K562 (cell line): ENCODE data around the gene ABCG1. TPM values are rescaled to one million over a fixed set of nuclear protein-coding genes. Genes with fewer than 3 reads are reported as not detected.

ENCODE experiments used
- ATAC-seq: fragments of 200-7000 bp; cut with Tn5 transposase; 3 replicates; pipeline ENCODE4 v1.9.1; 2020; ENCODE audit warnings: moderate library complexity
- BruUV-seq: library from RNA; stranded (reverse); fragments of 400-500 nt; replicated peaks from 2 replicates; lab custom pipeline; 2021; lab: Mats Ljungman, UMichigan
- CTCF ChIA-PET: fragments of 300-600 bp; formaldehyde crosslinking; extraction: SDS; loops from one replicate; lab custom pipeline; 2021; ENCODE audit warnings: low intra/inter-chr PET ratio; lab: Yijun Ruan, JAX
- POLR2A ChIA-PET: fragments of 300-600, 350-650 bp; sonication (Branson Sonifier 250); formaldehyde crosslinking; extraction: SDS; loops from one replicate; lab custom pipeline; 2021; ENCODE audit warnings: antibody characterized with exemption, inconsistent platforms; lab: Yijun Ruan, JAX
- DNase-seq, 4 experiments: peaks; one replicate each; pipeline versions ENCODE4 v3.0.0 to v3.0.0-alpha.2; 2011 to 2018; ENCODE audit warnings: low spot score in 3 of 4, mixed read lengths in 3 of 4; ENCODE audit errors: extremely low read depth in 1 of 4
- FAIRE-seq: peaks from 2 replicates; lab custom pipeline; 2011; peaks lifted over from hg19 to GRCh38; lab: Jason Lieb, UNC
- H2AFZ ChIP-seq: 2 replicates; pipeline ENCODE4 v1.6.0; 2011; ENCODE audit warnings: low read depth, low read length, control low read depth, inconsistent platforms
- H3K27ac ChIP-seq: fragments of 200-600 bp; 3 replicates; pipeline ENCODE4 v1.8.0; 2011; ENCODE audit warnings: low read depth, mild to moderate bottlenecking, control low read depth, inconsistent platforms, low read length, moderate library complexity, mixed read lengths; ENCODE audit errors: extremely low read depth
- H3K27me3 ChIP-seq, 2 experiments: fragments of 300-600 bp in 1 of 2; 2 replicates in 1 of 2; 3 replicates in 1 of 2; pipeline versions ENCODE4 v1.6.0 to v1.8.0; 2011; ENCODE audit warnings: inconsistent platforms in 2 of 2, low read length in 2 of 2, mild to moderate bottlenecking in 1 of 2, mixed read lengths in 1 of 2, moderate library complexity in 1 of 2; ENCODE audit not compliant: control insufficient read depth in 2 of 2, insufficient read depth in 2 of 2
- H3K36me3 ChIP-seq: fragments of 300-600 bp; 3 replicates; pipeline ENCODE4 v1.8.0; 2011; ENCODE audit warnings: mild to moderate bottlenecking, low read length, inconsistent platforms; ENCODE audit not compliant: control insufficient read depth, insufficient read depth
- H3K4me1 ChIP-seq, 2 experiments: fragments of 200-600 bp in 1 of 2; replicated peaks in 1 of 2; 2 replicates in 1 of 2; 3 replicates in 1 of 2; pipeline versions ENCODE4 v1.5.1 to v1.8.0; 2011; ENCODE audit warnings: inconsistent platforms in 2 of 2, low read length in 2 of 2, mild to moderate bottlenecking in 1 of 2, mixed read lengths in 1 of 2, moderate library complexity in 1 of 2; ENCODE audit not compliant: control insufficient read depth in 2 of 2, insufficient read depth in 2 of 2
- H3K4me2 ChIP-seq: 2 replicates; pipeline ENCODE4 v1.6.1; 2011; ENCODE audit warnings: low read length, control low read depth, inconsistent platforms, mixed read lengths; ENCODE audit not compliant: insufficient read depth
- H3K4me3 ChIP-seq: fragments of 200-600 bp; sonication (generic), shearing (Covaris generic); 2 replicates; pipeline ENCODE4 v1.5.1; 2016; ENCODE audit warnings: control low read depth, inconsistent platforms
- H3K79me2 ChIP-seq: fragments of 200-600 bp; 3 replicates; pipeline ENCODE4 v1.8.0; 2011; ENCODE audit warnings: low read length, inconsistent platforms; ENCODE audit not compliant: control insufficient read depth, insufficient read depth
- H3K9ac ChIP-seq, 2 experiments: 2 replicates each; pipeline versions ENCODE4 v1.6.0 to v1.6.1; 2011; ENCODE audit warnings: low read depth in 2 of 2, low read length in 2 of 2, control low read depth in 1 of 2, inconsistent platforms in 1 of 2, mild to moderate bottlenecking in 1 of 2, mixed read lengths in 1 of 2; ENCODE audit not compliant: insufficient read depth in 1 of 2
- H3K9me1 ChIP-seq: one replicate; pipeline ENCODE4 v1.6.0; 2011; ENCODE audit warnings: inconsistent platforms, mild to moderate bottlenecking, low read length, moderate library complexity; ENCODE audit not compliant: control insufficient read depth, insufficient read depth
- H3K9me3 ChIP-seq: replicated peaks from 2 replicates; pipeline ENCODE4 v1.5.1; 2011; ENCODE audit warnings: low read depth, low read length, inconsistent platforms; ENCODE audit not compliant: control insufficient read depth, insufficient read depth
- H4K20me1 ChIP-seq: replicated peaks from 2 replicates; pipeline ENCODE4 v1.6.1; 2011; ENCODE audit warnings: low read length, inconsistent platforms, mixed read lengths; ENCODE audit not compliant: control insufficient read depth, insufficient read depth
- ARNT ChIP-seq, 2 experiments: fragments of 450-650 bp; IDR thresholded peaks; 2 replicates each; pipeline ENCODE4 v1.6.1; 2016; ENCODE audit warnings: mild to moderate bottlenecking in 1 of 2
- BRD9 ChIP-seq: fragments of 450-650 bp; IDR thresholded peaks from 2 replicates; pipeline ENCODE4 v1.6.1; 2018; ENCODE audit warnings: low read depth; ENCODE audit not compliant: partially characterized antibody
- CTBP1 ChIP-seq: fragments of 450-650 bp; IDR thresholded peaks from 2 replicates; pipeline ENCODE4 v1.6.1; 2016; ENCODE audit warnings: borderline replicate concordance
- MBD1 ChIP-seq: fragments of 250-450 bp; sonication (Bioruptor Pico); IDR thresholded peaks from 2 replicates; pipeline ENCODE4 v1.8.0; 2022; ENCODE audit warnings: inconsistent platforms
- MEF2D ChIP-seq: conservative IDR thresholded peaks from 2 replicates; pipeline ENCODE4 v1.6.1; 2016; ENCODE audit warnings: low read depth, missing genetic modification characterization, missing compliant biosample characterization
- MXD1 ChIP-seq: fragments of 250-450 bp; sonication (Bioruptor Pico); IDR thresholded peaks from 2 replicates; pipeline ENCODE4 v1.8.0; 2021; ENCODE audit warnings: borderline replicate concordance, mild to moderate bottlenecking, moderate library complexity; ENCODE audit not compliant: poor library complexity, severe bottlenecking
- PURB ChIP-seq: sonication (generic); formaldehyde crosslinking; IDR thresholded peaks from 2 replicates; pipeline ENCODE4 v1.9.0; 2021; ENCODE audit warnings: low read depth, mild to moderate bottlenecking, missing genetic modification reagents
- SRSF9 ChIP-seq: fragments of 200-400 bp; formaldehyde crosslinking; IDR thresholded peaks from 2 replicates; pipeline ENCODE4 v1.6.1; 2017; ENCODE audit warnings: low read depth, low read length, borderline replicate concordance
- TBP ChIP-seq: optimal IDR thresholded peaks from 2 replicates; pipeline ENCODE3; 2011; ENCODE audit warnings: low read depth, low read length, improper control_type of control experiment
- TSHZ1 ChIP-seq: fragments of 250-450 bp; sonication (Bioruptor Pico); IDR thresholded peaks from 2 replicates; pipeline ENCODE4 v1.4.0; 2020; ENCODE audit warnings: mild to moderate bottlenecking, moderate library complexity
- ZFPM2 ChIP-seq: fragments of 250-450 bp; sonication (Bioruptor Pico); IDR thresholded peaks from 2 replicates; pipeline ENCODE4 v1.5.1; 2022; ENCODE audit warnings: mild to moderate bottlenecking
- ZNF41 ChIP-seq: fragments of 250-450 bp; sonication (Bioruptor Pico); conservative IDR thresholded peaks from 2 replicates; pipeline ENCODE4 v1.4.0; 2020; ENCODE audit warnings: mild to moderate bottlenecking
- ZNF57 ChIP-seq: fragments of 450-650 bp; formaldehyde crosslinking; IDR thresholded peaks from 2 replicates; pipeline ENCODE4 v1.4.0; 2020; ENCODE audit warnings: mild to moderate bottlenecking, moderate library complexity
- ZNF644 ChIP-seq: fragments of 200-800 bp; sonication (Bioruptor generic); IDR thresholded peaks from 2 replicates; pipeline ENCODE4 v1.6.1; 2016; ENCODE audit warnings: low read depth, missing genetic modification characterization, missing compliant biosample characterization
- WGBS: fragments of 100-300 bp; shearing (Covaris generic); methylation state at CpG from one replicate; pipeline ENCODE4 v1.1.6; 2016; ENCODE audit warnings: low coverage, mixed read lengths; ENCODE audit not compliant: insufficient coverage; ENCODE audit errors: missing lambda C conversion rate; 5-methylcytosine and 5-hydroxymethylcytosine counted together
- in situ Hi-C: fragments of 300-500 bp; cut with MboI; formaldehyde crosslinking; loops from 4 replicates; pipeline ENCODE4 v1.15.0; 2018; ENCODE audit warnings: inconsistent platforms, mixed read lengths
- intact Hi-C: fragments of 100-400 bp; cut with micrococcal nuclease; formaldehyde crosslinking; loops from 2 replicates; pipeline ENCODE4 v1.14.2; 2022
- polyA plus RNA-seq, 8 experiments: library from polyadenylated mRNA; depleted of rRNA in 4 of 8; stranded (reverse) in 5 of 8; unstranded in 3 of 8; fragments of >200 nt; fragmentation: Nextera tagmentation in 2 of 8; fragmentation: Illumina TruSeq in 1 of 8; extraction: Ambion mirVana in 2 of 8; extraction: Trizol in 1 of 8; gene quantifications; 2 replicates each; pipeline versions ENCODE4 v1.2.1 to v1.2.3, GENCODE V29; 2011 to 2014; ENCODE audit warnings: inconsistent platforms in 1 of 8, missing spikeins in 1 of 8
- total RNA-seq, 7 experiments: library from RNA; depleted of rRNA in 6 of 7; stranded (reverse); fragments of >200 nt in 6 of 7; fragmentation: Illumina TruSeq in 2 of 7; extraction: Trizol in 2 of 7; gene quantifications; 2 replicates each; pipeline versions ENCODE4 v1.2.1 to v1.2.3, GENCODE V29; 2011 to 2021; ENCODE audit warnings: low replicate concordance in 1 of 7

The ABCG1 gene
- total and polyA plus RNA-seq, 9 of the 15 experiments (the other 6 are each of a cell fraction or from before 2014, with no cell fraction given) = 0.04 to 0.09 TPM; not detected in 7

- no peak overlapping the region for H3K4me3 ChIP-seq
- in situ Hi-C loops (no loop called here), intact Hi-C loops (loop anchor here (10.0 kb wide), 1 partner anchor 116 kb away; no protein-coding TSS in a partner anchor)
- peaks cover 0 to 7% of the 10 kb centered on the region in 2 experiments; a peak in 1 of 5 replicates for H3K4me1 ChIP-seq
- no peaks in the 10 kb centered on the region for H3K79me2 ChIP-seq
- no peak overlapping the region for H2AFZ ChIP-seq
- TF ChIP-seq MXD1 (no peak), CTBP1 (no peak), ZNF41 (CRISPR knock-in tag) (no peak), ZFPM2 (CRISPR knock-in tag) (no peak), TSHZ1 (no peak), MEF2D (tag) (no peak), TBP (no peak), ZNF644 (tag) (no peak), ARNT (IDR thresholded peaks at IDR 0.05) (no peak), ZNF57 (CRISPR knock-in tag) (no peak), MBD1 (no peak), PURB (no peak), BRD9 (no peak), SRSF9 (no peak)
- no peak overlapping the region for H3K9ac ChIP-seq
- no peak overlapping the region for H3K27ac ChIP-seq
- ChIA-PET CTCF (interaction anchor here (0.5 to 1.6 kb wide), 2 partner anchors 28 to 111 kb away, joined by 4 to 6 read pairs; no protein-coding TSS in a partner anchor), POLR2A (interaction anchor here (0.6 to 1.3 kb wide), 3 partner anchors 20 to 735 kb away, joined by 3 to 4 read pairs (median 3); no protein-coding TSS in a partner anchor)
- H3K36me3 ChIP-seq = no peaks in the 10 kb centered on the region
- FAIRE-seq (no peak), DNase-seq (no peak), ATAC-seq (no peak)
- no peaks in the 10 kb centered on the region for H4K20me1 ChIP-seq
- peaks cover 7 to 47% of the 10 kb centered on the region in 2 experiments; a peak in 4 of 5 replicates for H3K27me3 ChIP-seq
- no peaks in the 10 kb centered on the region for H3K9me3 ChIP-seq
- 16% methylated on average over 17 of the region's 17 CpGs for WGBS
- BruUV-seq = no TSS peak
- no peaks in the 10 kb centered on the region for H3K9me1 ChIP-seq
- H3K4me2 ChIP-seq = no peak overlapping the region
These were observed 120.1 kb downstream of the ABCG1 start for GRCh38 chr21:42338729-42339715.
